ENCODE measurements around the gene THRSP. TPM values are rescaled to one million over a fixed set of nuclear protein-coding genes. Genes with fewer than 3 reads are reported as not detected.

Gene THRSP
- total and polyA plus RNA-seq, 2 of the 8 experiments (the other 6 are each of a cell fraction or from before 2014, with no cell fraction given), result 0.11 TPM; not detected in 1

- Histone ChIP-seq H3K27ac (ENCODE audit: low read depth, low read length) (no peak overlapping the region), H4K91ac (replicated peaks; ENCODE audit: insufficient read length, low read length) (no peak overlapping the region), H3K4me2 (ENCODE audit: insufficient read depth in 1 of 2, low read depth in 2 of 2, low read length in 2 of 2) (no peak overlapping the region), H2AK5ac (ENCODE audit: low read depth, low read length) (no peak overlapping the region), H3K36me3 (ENCODE audit: control insufficient read depth in 2 of 4, insufficient read depth in 4 of 4, low read length in 3 of 4) (peaks cover 0 to 39% (median 14%) of the 10 kb centered on the region in 4 experiments; a peak in 6 of 8 replicates), H2BK20ac (ENCODE audit: low read length) (no peak overlapping the region), H3K23me2 (ENCODE audit: low read depth, low read length) (no peaks in the 10 kb centered on the region), H2AFZ (ENCODE audit: low read length) (no peak overlapping the region), H3K9ac (replicated peaks in 1 of 4; ENCODE audit: extremely low read depth in 1 of 4, low read depth in 3 of 4, low read length in 3 of 4) (no peak overlapping the region), H4K20me1 (replicated peaks in 1 of 2; ENCODE audit: control insufficient read depth in 1 of 2, insufficient read depth in 2 of 2, low read length in 2 of 2) (peaks cover 3 to 6% of the 10 kb centered on the region in 2 experiments), H3K9me3 (ENCODE audit: insufficient read depth in 2 of 2, low read depth in 1 of 2, low read length in 1 of 2) (no peaks in the 10 kb centered on the region), H2BK12ac (ENCODE audit: low read depth, low read length) (no peak overlapping the region), H3K23ac (ENCODE audit: insufficient read length) (no peak overlapping the region), H3K4ac (replicated peaks; ENCODE audit: insufficient read length, low read depth, low read length) (no peak overlapping the region), H2BK5ac (ENCODE audit: low read depth, low read length) (no peak overlapping the region), H3K14ac (ENCODE audit: insufficient read length) (no peak overlapping the region), H4K5ac (ENCODE audit: insufficient read length, low read depth, low read length) (no peak overlapping the region), H3K4me1 (replicated peaks in 1 of 4; ENCODE audit: control insufficient read depth in 3 of 4, insufficient read depth in 4 of 4, low read length in 3 of 4) (no peaks in the 10 kb centered on the region), H3K4me3 (ENCODE audit: extremely low read depth in 1 of 4, insufficient read depth in 2 of 4, low read depth in 3 of 4, low read length in 4 of 4) (no peak overlapping the region), H2BK120ac (replicated peaks; ENCODE audit: low read depth, low read length) (no peak overlapping the region), H3K56ac (replicated peaks; ENCODE audit: insufficient read length, low read depth, low read length) (no peak overlapping the region), H2BK15ac (ENCODE audit: low read length) (no peak overlapping the region), H3K18ac (ENCODE audit: extremely low read depth, low read length) (no peak overlapping the region), H3K79me2 (ENCODE audit: control insufficient read depth in 1 of 2, insufficient read depth in 2 of 2, low read length in 2 of 2) (peaks cover 4 to 12% of the 10 kb centered on the region in 2 experiments), H3K79me1 (ENCODE audit: low read depth, low read length) (peaks cover 6% of the 10 kb centered on the region; the same call in 1 of the 2 replicates), H4K8ac (ENCODE audit: extremely low read depth, insufficient read depth, low read length) (no peak overlapping the region), H3K27me3 (replicated peaks in 1 of 4; ENCODE audit: control insufficient read depth in 3 of 4, extremely low read depth in 1 of 4, insufficient read depth in 3 of 4, low read length in 3 of 4) (no peaks in the 10 kb centered on the region)
- ChIA-PET POLR2A (ENCODE audit: partially characterized antibody) (no interaction called here), CTCF (ENCODE audit: partially characterized antibody) (interaction anchor here (0.9 to 1.3 kb wide), 3 partner anchors 22 to 26 kb away, joined by 3 to 4 read pairs (median 3); no protein-coding TSS in a partner anchor)
- FAIRE-seq, result no peak
- WGBS, 2 experiments (ENCODE audit: extremely low coverage in 1 of 2, insufficient coverage in 1 of 2, insufficient read length in 1 of 2, insufficient replicate concordance in 2 of 2, low coverage in 1 of 2, low lambda C conversion rate in 2 of 2, missing lambda C conversion rate in 1 of 2), result 94% methylated on average over 2 of the region's 2 CpGs; no CpG with 5 or more reads in 1 of the 2 experiments
- TF ChIP-seq KDM5A (IDR thresholded peaks at IDR 0.05; ENCODE audit: low read length) (no peak), E2F6 (IDR thresholded peaks at IDR 0.05) (no peak), RFX5 (IDR thresholded peaks at IDR 0.05; ENCODE audit: borderline replicate concordance, low read depth, low read length) (no peak), SP4 (IDR thresholded peaks at IDR 0.05; ENCODE audit: low read length) (no peak), BCL11A (IDR thresholded peaks at IDR 0.05; ENCODE audit: low read depth in 2 of 2, low read length in 2 of 2) (no peak), TCF12 (IDR thresholded peaks at IDR 0.05; ENCODE audit: low read depth, low read length) (no peak), EZH2 (IDR thresholded peaks at IDR 0.05; ENCODE audit: low read depth, low read length, severe bottlenecking) (no peak), EP300 (IDR thresholded peaks at IDR 0.05; ENCODE audit: borderline replicate concordance in 1 of 2, low read depth in 2 of 2, low read length in 2 of 2) (no peak)
- no peak for DNase-seq (ENCODE audit: low read depth in 1 of 2, low spot score in 2 of 2)
Measured at GRCh38 chr11:78070621-78071020, 7.0 kb downstream of the THRSP start.
